Naive B cell (primary cell): ENCODE data around the gene STPG3. TPM values are rescaled to one million over a fixed set of nuclear protein-coding genes. Genes with fewer than 3 reads are reported as not detected.

Experiments
- ATAC-seq, 2 donors: fragments of 150-1000 bp; cut with Tn5 transposase; 2 replicates each; pipeline ENCODE4 v1.10.0; 2021; ENCODE audit warnings: low read depth in 2 of 2, mild to moderate bottlenecking in 2 of 2, moderate library complexity in 2 of 2
- DNase-seq: peaks from one replicate; pipeline ENCODE4 v3.0.0; 2022
- H3K27ac Mint-ChIP-seq, 6 donors: one replicate each; pipeline ENCODE4 v1.8.0; 2020 to 2022; ENCODE audit warnings: mild to moderate bottlenecking in 6 of 6, mixed read lengths in 6 of 6, moderate library complexity in 5 of 6, inconsistent platforms in 2 of 6
- H3K27me3 Mint-ChIP-seq, 3 donors: one replicate each; pipeline ENCODE4 v1.8.0; 2021 to 2022; ENCODE audit warnings: mixed read lengths in 3 of 3, mild to moderate bottlenecking in 1 of 3
- H3K36me3 Mint-ChIP-seq, 2 donors: one replicate each; pipeline ENCODE4 v1.8.0; 2020 to 2022; ENCODE audit warnings: mixed read lengths in 2 of 2, inconsistent platforms in 1 of 2, mild to moderate bottlenecking in 1 of 2
- H3K4me1 Mint-ChIP-seq, 3 donors: one replicate each; pipeline ENCODE4 v1.8.0; 2020 to 2022; ENCODE audit warnings: mixed read lengths in 3 of 3, inconsistent platforms in 1 of 3, mild to moderate bottlenecking in 1 of 3, moderate library complexity in 1 of 3
- H3K4me3 Mint-ChIP-seq, 8 donors: one replicate each; pipeline ENCODE4 v1.8.0; 2020 to 2022; ENCODE audit warnings: mild to moderate bottlenecking in 8 of 8, mixed read lengths in 8 of 8, moderate library complexity in 8 of 8, inconsistent platforms in 2 of 8
- H3K9me3 Mint-ChIP-seq, 7 donors: one replicate each; pipeline ENCODE4 v1.8.0; 2020 to 2022; ENCODE audit warnings: mixed read lengths in 7 of 7, mild to moderate bottlenecking in 5 of 7, inconsistent platforms in 2 of 7, moderate library complexity in 1 of 7
- polyA plus RNA-seq, 6 donors: library from polyadenylated mRNA; unstranded; fragments of 300-500 nt; fragmentation: Illumina TruSeq; gene quantifications; one replicate each; pipeline ENCODE4 v1.2.3, GENCODE V29; 2021; ENCODE audit warnings: low read depth in 6 of 6

STPG3 gene
- polyA plus RNA-seq, 6 donors from 2014 or later, result not detected

DNA sequence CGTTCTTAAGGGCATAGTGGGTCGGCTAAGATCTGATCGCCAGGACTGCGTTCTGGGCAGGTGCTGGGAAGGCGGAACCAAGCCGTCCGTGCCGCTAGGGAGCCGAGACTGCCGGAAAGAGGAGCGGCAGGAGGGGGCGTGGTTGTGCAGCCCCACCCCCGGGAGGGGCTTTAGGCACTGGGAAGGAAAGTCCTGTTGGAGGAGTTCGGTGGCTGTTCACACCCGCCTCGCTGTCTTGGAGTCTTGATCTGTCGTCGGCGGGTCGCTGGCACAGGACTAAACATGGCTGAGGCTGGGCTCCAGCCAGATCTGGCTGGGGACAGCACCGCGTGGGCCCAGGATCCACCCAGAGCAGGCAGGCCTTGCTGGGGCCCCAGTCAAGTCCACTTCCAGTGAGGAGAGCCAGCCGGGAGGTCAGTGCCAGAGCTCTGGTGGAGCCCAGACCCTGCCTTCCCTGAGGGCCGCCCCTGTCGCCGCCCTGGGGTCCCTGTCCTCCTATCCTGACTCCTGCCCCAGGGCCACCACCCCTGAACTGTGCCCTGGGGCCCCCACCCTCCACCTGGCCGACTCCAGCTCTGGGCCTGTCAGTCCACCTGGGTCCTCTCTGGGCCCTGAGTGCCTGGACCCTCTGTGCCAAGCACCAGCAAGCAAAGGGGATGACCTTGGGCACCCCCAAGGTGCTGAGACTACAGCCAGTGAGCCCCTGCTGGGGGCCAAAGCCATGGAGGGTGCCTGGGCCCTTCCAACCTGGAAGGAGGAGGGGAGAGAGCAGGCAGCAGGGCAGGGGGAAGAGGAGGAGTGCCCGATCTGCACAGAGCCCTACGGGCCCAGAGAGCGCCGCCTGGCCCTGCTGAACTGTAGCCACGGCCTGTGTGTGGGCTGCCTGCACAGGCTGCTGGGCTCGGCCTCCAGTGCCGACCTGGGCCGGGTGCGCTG is 33.5 kb upstream of the STPG3 start:
- H3K27me3 Mint-ChIP-seq, result no peaks in the 10 kb centered on the region
- H3K27ac Mint-ChIP-seq, result peak overlapping the region in 1 of 6 donors; percentile 41
- H3K4me3 Mint-ChIP-seq, result peak overlapping the region in 2 of 8 donors; percentile 30 to 53

GRCh38 chr9:137218212-137218753 is 32.8 kb upstream of the STPG3 start:
- Mint-ChIP-seq H3K4me3 (no peak overlapping the region), H3K4me1 (peaks cover 0 to 7% (median 6%) of the 10 kb centered on the region in 3 donors), H3K27ac (no peak overlapping the region), H3K36me3 (no peaks in the 10 kb centered on the region), H3K9me3 (no peaks in the 10 kb centered on the region), H3K27me3 (no peaks in the 10 kb centered on the region)
- DNase-seq (no peak), ATAC-seq (no peak)

More for the DNA sequence above, 33.5 kb upstream of the STPG3 start:
- DNase-seq (no peak), ATAC-seq (no peak)
- H3K4me1 Mint-ChIP-seq, result no peaks in the 10 kb centered on the region
- no peaks in the 10 kb centered on the region for H3K36me3 Mint-ChIP-seq
- H3K9me3 Mint-ChIP-seq, result no peaks in the 10 kb centered on the region

DNA sequence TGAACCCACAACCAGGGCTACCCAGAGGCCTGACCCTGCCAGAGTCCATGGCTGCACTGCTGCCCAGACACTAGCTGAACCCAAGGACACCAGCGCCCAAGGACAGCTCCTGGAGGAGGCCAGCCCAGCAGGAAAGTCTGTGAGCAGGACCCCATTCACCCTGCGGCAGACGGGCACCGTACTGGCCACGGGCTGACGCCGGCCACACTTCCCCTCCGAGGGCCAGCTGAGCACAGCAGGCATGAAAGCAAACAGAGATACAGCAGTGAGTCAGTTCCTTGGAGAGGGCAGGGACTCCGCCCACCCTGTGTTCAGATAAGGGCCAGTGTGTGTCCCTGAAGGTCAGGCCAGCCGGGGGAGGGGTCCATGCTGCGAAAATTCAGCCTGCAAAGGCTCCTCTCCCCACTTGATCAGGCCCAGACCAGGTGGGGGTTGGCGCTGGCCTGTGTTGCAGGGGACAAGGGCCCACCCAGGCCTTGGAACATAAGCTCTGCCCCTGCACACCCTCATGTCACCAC is 32.3 kb upstream of the STPG3 start:
- H3K27ac Mint-ChIP-seq, result no peak overlapping the region
- H3K4me3 Mint-ChIP-seq, result peak overlapping the region in 1 of 8 donors; percentile 45
- no peaks in the 10 kb centered on the region for H3K27me3 Mint-ChIP-seq
- no peak for ATAC-seq
- no peaks in the 10 kb centered on the region for H3K9me3 Mint-ChIP-seq
- no peaks in the 10 kb centered on the region for H3K36me3 Mint-ChIP-seq
- H3K4me1 Mint-ChIP-seq, result peaks cover 0 to 7% (median 6%) of the 10 kb centered on the region in 3 donors
- DNase-seq, result no peak

- Mint-ChIP-seq H3K4me1 (peaks cover 3 to 7% (median 6%) of the 10 kb centered on the region in 3 donors), H3K9me3 (no peaks in the 10 kb centered on the region), H3K27ac (no peak overlapping the region), H3K4me3 (peak overlapping the region in 4 of 8 donors; percentile 45 to 77 (median 69)), H3K27me3 (no peaks in the 10 kb centered on the region), H3K36me3 (no peaks in the 10 kb centered on the region)
- no peak for ATAC-seq
- no peak for DNase-seq
Observed at GRCh38 chr9:137219757-137220316, 31.2 kb upstream of the STPG3 start.

- ATAC-seq (no peak), DNase-seq (no peak)
- no peak overlapping the region for H3K27ac Mint-ChIP-seq
- no peaks in the 10 kb centered on the region for H3K27me3 Mint-ChIP-seq
- peaks cover 3 to 7% (median 6%) of the 10 kb centered on the region in 3 donors for H3K4me1 Mint-ChIP-seq
- H3K36me3 Mint-ChIP-seq, result no peaks in the 10 kb centered on the region
- H3K9me3 Mint-ChIP-seq, result no peaks in the 10 kb centered on the region
- H3K4me3 Mint-ChIP-seq, result peak overlapping the region in 6 of 8 donors; percentile 29 to 73 (median 40)
Observed at GRCh38 chr9:137220317-137221094, 30.6 kb upstream of the STPG3 start.

DNA sequence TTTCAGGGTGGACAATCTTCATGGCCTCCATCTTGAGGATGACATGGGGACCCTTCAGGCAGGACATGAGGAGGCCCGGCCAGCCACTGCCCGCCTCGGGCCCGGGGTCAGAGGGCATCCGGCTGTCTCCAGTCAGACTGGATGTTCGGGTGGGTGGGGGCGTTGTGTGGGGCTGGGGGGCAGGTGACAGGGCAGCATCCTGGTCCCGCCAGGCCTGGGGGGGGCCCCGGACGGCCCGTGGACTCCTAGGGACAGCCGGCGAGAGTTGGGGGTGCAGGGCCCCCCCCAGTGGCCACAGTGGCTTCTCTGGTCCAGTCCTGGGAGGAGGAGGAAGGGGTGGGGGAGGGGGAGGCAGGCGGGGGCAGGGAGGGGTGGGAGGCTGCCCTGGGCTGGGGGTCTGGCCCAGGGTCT is 30.0 kb upstream of the STPG3 start:
- Mint-ChIP-seq H3K4me1 (peaks cover 3 to 7% (median 6%) of the 10 kb centered on the region in 3 donors), H3K27me3 (no peaks in the 10 kb centered on the region), H3K4me3 (peak overlapping the region in 4 of 8 donors; percentile 29 to 73 (median 54)), H3K36me3 (no peaks in the 10 kb centered on the region), H3K9me3 (no peaks in the 10 kb centered on the region), H3K27ac (no peak overlapping the region)
- ATAC-seq, result no peak
- no peak for DNase-seq

GRCh38 chr9:137221506-137222111 is 29.5 kb upstream of the STPG3 start:
- Mint-ChIP-seq H3K36me3 (no peaks in the 10 kb centered on the region), H3K27me3 (no peaks in the 10 kb centered on the region), H3K4me3 (peak overlapping the region in 2 of 8 donors; percentile 16 to 25), H3K27ac (no peak overlapping the region), H3K4me1 (peaks cover 3 to 7% (median 6%) of the 10 kb centered on the region in 3 donors), H3K9me3 (no peaks in the 10 kb centered on the region)
- DNase-seq (no peak), ATAC-seq (no peak)

DNA sequence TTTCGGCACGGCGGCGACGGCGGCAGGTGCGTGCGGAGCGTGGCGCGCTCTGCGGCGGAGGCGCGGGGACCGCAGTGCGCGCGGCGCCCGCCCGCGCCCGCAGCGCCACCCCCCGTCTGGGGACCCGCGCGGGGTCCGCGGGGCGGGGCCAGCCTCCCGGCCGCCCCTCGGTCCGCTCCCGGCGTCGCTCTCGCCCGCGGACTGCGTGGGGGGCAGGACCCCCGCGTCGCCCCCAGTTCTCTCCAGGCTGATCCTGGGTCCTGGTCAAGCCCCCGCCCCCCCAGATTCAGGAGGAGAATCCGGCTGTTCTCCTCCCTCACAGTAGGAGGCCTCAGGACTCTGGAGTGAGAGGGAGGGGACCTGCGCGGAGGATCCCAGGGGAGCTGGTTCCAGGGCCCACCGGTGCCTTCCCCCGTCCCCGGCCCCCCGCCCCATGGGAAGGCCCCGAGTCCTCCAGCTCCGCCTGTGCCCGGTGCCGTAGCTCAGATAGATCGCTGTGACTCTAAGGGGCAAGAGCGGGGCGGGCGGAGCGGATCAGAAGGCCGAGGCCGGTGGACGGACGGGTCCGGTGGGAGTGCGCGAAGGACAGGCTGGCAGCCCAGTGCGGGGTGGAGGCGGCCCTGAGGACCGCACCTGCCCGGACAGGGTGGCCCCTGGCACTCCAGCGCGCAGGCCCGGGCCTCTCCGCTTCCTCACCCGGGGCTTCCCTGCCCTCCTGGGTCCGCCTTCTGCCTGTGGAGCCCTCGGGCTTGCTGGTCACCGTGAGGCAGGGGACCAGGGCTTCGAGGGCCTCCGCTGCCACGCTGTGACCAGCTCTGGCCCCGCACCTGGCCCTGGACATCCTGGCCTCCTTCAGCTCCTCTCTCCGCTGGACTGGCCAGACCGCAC is 28.7 kb upstream of the STPG3 start, which contains the start of gene RNF208:
RNF208 (minus strand) TSS at position 51 of the 888 bp plus-strand sequence. CDS start 1,028 bp downstream, outside the sequence.
- no peaks in the 10 kb centered on the region for H3K9me3 Mint-ChIP-seq
- no peak for ATAC-seq
- no peaks in the 10 kb centered on the region for H3K36me3 Mint-ChIP-seq
- no peak for DNase-seq
- peak within 1 kb of the TSS; percentile 75 to 92 (median 80) for H3K4me3 Mint-ChIP-seq
- H3K4me1 Mint-ChIP-seq, result peaks cover 4 to 8% (median 7%) of the 10 kb centered on the region in 3 donors
- H3K27ac Mint-ChIP-seq, result peak within 1 kb of the TSS in 5 of 6 donors; percentile 66 to 97 (median 75)
- peaks cover 0 to 2% (median 2%) of the 10 kb centered on the region in 3 donors for H3K27me3 Mint-ChIP-seq

DNA sequence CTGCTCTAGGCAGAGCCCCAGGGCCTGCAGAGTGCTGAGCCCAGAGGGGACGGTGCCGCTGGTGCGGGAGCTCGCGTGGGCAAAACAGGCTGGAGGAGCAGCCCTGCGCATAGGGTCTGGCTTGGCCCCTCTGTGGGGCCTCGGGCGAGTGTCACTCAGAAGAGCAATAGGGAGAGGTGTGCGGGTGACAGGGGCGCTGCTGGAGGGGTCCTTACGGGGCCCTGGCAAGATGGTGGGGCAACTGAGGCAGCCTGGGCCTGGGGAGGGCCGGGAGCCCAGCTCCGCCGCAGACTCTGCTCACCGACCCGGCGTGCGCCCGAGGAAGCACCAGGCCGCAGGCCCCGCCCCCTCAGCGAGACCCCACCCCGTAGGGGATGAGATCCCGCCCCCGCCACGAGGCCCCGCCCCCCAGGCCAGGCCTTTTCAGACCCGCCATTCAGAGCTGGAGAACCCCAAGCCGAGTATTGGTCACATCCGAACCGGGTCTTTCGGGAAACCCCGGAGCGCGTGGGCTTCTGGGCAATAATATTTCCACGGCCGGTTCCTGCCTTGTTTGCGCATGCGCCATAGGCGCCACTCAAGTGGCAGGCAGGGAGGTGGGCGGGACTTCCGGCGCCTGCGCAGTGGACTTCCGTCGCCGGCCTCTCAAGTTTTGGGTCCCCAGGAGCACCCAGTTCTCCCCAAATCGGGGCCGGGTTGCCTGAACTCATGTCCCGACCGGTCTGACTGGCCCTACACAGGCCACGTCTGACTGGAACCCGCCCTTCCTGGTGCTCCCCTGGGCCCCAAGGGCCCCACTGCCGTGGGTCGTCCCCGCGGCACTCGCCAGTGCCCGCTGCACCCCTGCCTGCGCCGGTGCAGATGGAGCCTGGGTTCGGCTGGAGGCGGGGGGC is 27.8 kb upstream of the STPG3 start:
- Mint-ChIP-seq H3K9me3 (peaks cover 0 to 2% (median 0%) of the 10 kb centered on the region in 7 donors), H3K27ac (peak overlapping the region; percentile 66 to 97 (median 77)), H3K36me3 (no peaks in the 10 kb centered on the region), H3K4me3 (peak overlapping the region; percentile 75 to 92 (median 80)), H3K27me3 (peaks cover 0 to 8% (median 6%) of the 10 kb centered on the region in 3 donors), H3K4me1 (peaks cover 6 to 12% (median 11%) of the 10 kb centered on the region in 3 donors)
- ATAC-seq, result peak; percentile 88 to 89
- peak; percentile 98 for DNase-seq

DNA sequence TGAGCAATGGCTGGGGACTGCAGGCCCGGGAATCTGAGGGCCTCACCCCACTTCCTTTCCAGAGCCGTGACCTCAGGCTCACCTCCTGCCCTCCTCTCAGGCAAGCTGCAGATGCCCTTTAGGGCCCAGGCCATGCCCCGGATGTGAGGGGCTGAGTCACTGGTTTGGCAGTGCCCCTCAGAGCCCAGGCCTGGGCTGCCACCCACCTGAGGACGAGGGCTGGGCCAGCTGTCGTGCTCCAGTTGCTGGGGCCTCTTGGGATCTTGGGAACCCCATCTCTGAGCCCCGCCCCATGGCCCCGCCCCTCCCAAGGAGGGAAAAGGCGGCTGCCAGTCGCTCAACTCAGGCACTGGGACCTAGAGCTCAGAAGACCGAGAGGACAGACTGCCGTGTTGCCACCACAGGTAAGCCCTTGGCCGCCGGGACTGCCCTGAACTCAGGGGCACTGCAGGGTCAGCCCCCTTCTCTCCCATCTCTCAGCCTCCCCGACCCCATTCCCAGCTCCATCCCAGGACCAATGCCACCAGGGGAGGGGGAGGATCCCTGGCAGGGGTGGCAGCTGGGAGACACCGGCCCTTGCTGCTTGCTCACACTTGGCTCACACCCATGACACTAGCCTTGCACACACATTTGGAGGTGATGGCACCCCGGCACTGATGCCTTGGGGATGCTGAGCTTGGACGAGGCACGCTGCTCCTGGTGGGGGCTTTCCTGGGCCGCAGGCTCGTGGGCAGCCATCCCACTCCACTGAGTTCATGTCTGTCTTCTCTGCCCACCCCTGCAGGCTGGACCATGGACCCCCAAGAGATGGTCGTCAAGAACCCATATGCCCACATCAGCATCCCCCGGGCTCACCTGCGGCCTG is 26.0 kb upstream of the STPG3 start, which contains the start of gene CYSRT1:
CYSRT1 (plus strand) TSS at position 345 of the 865 bp plus-strand sequence; CDS start at position 793, 448 bp downstream.
- Mint-ChIP-seq H3K4me3 (peak within 1 kb of the TSS; percentile 75 to 92 (median 80)), H3K4me1 (peaks cover 6 to 12% (median 11%) of the 10 kb centered on the region in 3 donors), H3K27me3 (peaks cover 0 to 15% (median 8%) of the 10 kb centered on the region in 3 donors), H3K27ac (peak within 1 kb of the TSS in 3 of 6 donors; percentile 79 to 97 (median 80)), H3K9me3 (peaks cover 0 to 2% (median 0%) of the 10 kb centered on the region in 7 donors), H3K36me3 (no peaks in the 10 kb centered on the region)
- DNase-seq (no peak), ATAC-seq (no peak)
